ENCODE data around the gene SRPK2.
"Not testable (repeated sequence)": the region's sequence is repeated elsewhere in the genome, so short reads cannot be mapped to it uniquely, and the experiment has no call there.

The SRPK2 gene

GRCh38 chr7:105238198-105238765, 150.4 kb downstream of the SRPK2 start:
- no peak for TF ChIP-seq CTCF (IDR thresholded peaks at IDR 0.05; ENCODE audit: low read depth, low read length)
- DNase-seq (ENCODE audit: extremely low read depth, low read depth) = no peak

- DNase-seq (ENCODE audit: extremely low read depth, low read depth) = no peak
- no peak for TF ChIP-seq CTCF (IDR thresholded peaks at IDR 0.05; ENCODE audit: low read depth, low read length)
Observed at GRCh38 chr7:105234886-105235285, 153.8 kb downstream of the SRPK2 start.

GRCh38 chr7:105232829-105233291, 155.9 kb downstream of the SRPK2 start:
- DNase-seq (ENCODE audit: extremely low read depth, low read depth) = not testable (repeated sequence)

GRCh38 chr7:105230486-105230885, 158.2 kb downstream of the SRPK2 start:
- DNase-seq (ENCODE audit: extremely low read depth, low read depth) = no peak
- no peak for TF ChIP-seq CTCF (IDR thresholded peaks at IDR 0.05; ENCODE audit: low read depth, low read length)

GRCh38 chr7:105229641-105230040, 159.1 kb downstream of the SRPK2 start:
- DNase-seq (ENCODE audit: extremely low read depth, low read depth) = no peak
- TF ChIP-seq CTCF (IDR thresholded peaks at IDR 0.05; ENCODE audit: low read depth, low read length) = no peak

GRCh38 chr7:105228555-105228954, 160.2 kb downstream of the SRPK2 start:
- no peak for DNase-seq (ENCODE audit: extremely low read depth, low read depth)
- TF ChIP-seq CTCF (IDR thresholded peaks at IDR 0.05; ENCODE audit: low read depth, low read length) = no peak

GRCh38 chr7:105227391-105227790, 161.3 kb downstream of the SRPK2 start:
- DNase-seq (ENCODE audit: extremely low read depth, low read depth) = no peak

More at GRCh38 chr7:105227391-105227790, 161.3 kb downstream of the SRPK2 start:
- TF ChIP-seq CTCF (IDR thresholded peaks at IDR 0.05; ENCODE audit: low read depth, low read length) = no peak

Measured in AG09319 (cell line).